Stimulated activated CD4-positive, alpha-beta T cell treated with anti-CD3 and anti-CD28 coated beads, TNF-alpha, amount 100 ng/mL, for 48 hours (primary cell): ENCODE results near the gene AGFG1.
"Not testable (repeated sequence)": the region's sequence is repeated elsewhere in the genome, so short reads cannot be mapped to it uniquely, and the experiment has no call there.

Source experiments
- DNase-seq, 3 donors: peaks; one replicate each; pipeline ENCODE4 v3.0.0-alpha.2; 2020; ENCODE audit warnings: low read depth in 3 of 3

AGFG1 gene

DNA sequence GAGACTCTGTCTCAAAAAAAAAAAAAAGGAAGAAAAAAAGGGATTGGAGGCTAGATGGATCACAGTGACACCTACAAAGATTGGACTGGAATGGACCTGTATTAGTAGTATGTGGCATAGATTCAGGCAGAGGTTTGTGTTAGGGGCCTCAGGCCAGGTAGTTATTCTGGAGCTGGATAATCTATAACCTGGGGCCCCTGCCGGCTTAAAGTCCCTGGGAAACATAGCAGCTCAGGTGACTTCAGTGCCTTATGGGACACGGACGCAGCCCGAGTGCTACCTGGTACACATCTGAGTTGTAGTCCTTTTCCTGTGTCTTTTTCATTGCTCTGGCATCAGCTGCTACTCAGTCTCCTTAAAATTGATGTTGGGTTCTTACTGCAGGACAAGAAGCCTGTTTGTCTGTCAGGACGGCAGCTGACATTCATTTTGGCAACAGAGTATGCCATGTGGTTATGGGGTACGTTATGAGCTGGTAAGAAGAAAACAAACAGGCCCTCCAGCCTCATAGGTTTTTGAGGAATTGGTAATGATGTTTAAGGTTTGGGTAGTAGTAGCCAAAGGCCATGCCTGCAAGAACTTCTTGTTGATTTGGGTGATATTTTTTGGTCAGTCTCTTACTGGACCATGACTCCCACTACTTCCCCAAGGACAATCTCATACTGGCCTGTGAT is 27.8 kb downstream of the AGFG1 start:
- no peak for DNase-seq

DNA sequence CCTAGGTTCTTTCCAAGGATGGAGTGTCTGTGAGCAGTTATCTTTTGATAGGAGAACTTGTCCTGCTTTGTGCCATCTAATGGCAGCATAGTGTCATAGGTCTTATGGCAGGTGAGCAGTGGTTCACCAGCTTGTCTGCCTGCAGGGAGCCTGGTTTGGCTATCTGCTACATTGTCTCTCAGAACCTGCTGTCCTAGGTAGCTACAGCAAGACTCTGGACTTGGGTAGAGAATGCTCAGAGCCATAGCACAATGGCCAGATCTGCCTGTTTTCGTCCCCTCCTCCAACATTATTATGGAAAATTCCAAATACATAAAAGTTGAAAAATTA is 28.3 kb downstream of the AGFG1 start:
- DNase-seq, result no peak

DNA sequence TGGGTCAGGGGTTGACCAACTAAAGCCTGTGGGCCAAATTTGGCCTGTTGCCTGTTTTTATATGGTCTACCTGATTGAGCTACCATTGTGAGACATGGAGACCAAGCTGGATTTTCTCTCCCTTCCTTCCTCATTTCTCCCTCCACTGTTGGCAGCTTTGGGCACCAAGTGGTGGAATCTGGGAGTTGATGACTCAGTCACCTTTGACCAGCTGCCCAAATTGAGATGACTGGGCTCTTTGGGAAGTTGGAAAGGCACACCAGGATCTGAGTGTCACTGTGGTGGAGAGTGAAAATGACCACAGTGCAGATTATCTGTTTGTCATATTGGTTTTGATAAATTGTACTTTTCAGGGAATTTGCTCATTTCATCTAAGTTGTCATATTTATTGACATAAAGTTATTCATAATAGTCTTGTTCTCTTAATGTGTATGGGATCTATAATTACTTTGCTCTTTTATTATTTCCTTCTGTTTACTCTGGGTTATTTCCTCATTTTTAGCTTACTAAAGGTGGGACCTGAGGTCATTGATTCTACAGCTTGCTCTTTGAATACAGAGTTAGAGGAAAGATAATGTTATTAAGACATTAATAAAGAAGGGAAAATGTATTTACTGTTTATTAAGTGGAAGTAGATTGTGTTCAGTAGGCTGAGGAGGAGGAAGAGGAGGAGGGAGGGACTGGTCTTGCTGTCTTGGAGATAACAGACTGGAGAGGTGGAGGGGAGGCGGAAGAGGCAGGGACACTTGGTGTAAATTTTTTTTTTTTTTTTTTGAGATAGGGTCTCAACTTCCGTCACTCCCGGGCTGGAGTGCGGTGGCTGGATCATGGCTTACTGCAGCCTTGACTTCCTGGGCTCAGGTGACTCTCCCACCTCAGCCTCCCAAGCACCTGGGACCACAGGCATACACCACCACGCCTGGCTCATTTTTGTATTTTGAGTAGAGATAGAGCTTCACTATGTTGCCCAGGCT is 31.8 kb downstream of the AGFG1 start:
- no peak for DNase-seq

GRCh38 chr2:227504700-227505099 is 32.7 kb downstream of the AGFG1 start:
- no peak for DNase-seq

GRCh38 chr2:227506456-227506855 is 34.5 kb downstream of the AGFG1 start:
- no peak for DNase-seq

GRCh38 chr2:227507963-227508362 is 36.0 kb downstream of the AGFG1 start:
- DNase-seq, result no peak

DNA sequence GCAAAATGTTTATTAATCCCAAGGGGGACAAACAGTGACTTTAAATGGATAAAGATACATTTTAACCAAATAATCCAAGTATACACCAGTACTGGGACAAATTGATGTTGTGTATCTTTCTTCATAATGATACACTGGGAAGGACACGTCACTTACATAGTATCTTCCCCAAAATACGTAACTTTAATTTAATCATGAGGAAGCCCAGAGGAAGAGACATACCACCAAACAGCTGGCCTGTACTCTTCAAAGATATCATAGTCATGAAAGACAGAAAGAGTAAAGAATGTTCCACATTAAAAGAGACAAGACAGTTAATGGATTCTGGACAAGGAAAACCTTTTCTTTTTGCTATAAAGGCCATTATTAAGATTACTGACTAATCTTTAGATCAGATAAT is 37.1 kb downstream of the AGFG1 start:
- no peak for DNase-seq

GRCh38 chr2:227509824-227510619 is 38.1 kb downstream of the AGFG1 start:
- DNase-seq, result no peak

DNA sequence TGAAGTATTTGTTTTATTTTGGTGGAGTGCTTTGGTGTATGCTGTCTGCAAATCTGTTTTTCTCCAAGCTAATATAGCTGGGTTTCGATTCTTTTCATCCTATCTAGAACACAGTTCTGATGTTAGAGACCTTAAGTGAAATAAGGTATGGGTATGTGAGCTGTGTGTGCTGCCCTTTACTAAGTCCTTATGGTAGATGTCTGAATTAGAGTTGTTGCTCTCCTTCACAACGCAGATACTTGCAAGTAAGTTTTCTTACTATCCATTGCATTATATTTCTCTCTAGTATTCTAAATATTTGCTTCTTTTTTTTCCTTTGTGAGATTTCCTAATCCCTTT is 38.6 kb downstream of the AGFG1 start:
- no peak for DNase-seq

GRCh38 chr2:227511239-227511930 is 39.4 kb downstream of the AGFG1 start:
- no peak for DNase-seq

- no peak for DNase-seq
Observed at GRCh38 chr2:227511955-227512354, 40.0 kb downstream of the AGFG1 start.

DNA sequence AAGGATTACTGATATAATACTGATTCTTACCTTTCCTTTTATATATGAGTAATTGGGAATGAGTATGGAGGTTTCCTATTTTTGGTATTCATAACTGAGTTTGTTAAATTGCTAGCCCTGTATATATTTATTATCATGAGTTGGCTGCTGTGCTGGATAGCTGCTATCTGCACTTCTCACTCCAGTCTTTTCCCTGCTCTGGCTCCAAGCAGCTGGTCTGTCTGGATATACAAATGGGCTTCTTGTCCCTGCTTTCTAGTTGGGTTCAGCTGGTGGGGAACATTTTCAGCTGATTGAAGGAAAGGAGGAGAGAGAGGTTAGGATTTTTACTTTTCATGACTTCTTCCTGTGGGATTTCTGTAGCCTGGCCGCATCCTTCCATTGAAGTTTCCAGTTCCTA is 41.2 kb downstream of the AGFG1 start:
- no peak for DNase-seq

DNA sequence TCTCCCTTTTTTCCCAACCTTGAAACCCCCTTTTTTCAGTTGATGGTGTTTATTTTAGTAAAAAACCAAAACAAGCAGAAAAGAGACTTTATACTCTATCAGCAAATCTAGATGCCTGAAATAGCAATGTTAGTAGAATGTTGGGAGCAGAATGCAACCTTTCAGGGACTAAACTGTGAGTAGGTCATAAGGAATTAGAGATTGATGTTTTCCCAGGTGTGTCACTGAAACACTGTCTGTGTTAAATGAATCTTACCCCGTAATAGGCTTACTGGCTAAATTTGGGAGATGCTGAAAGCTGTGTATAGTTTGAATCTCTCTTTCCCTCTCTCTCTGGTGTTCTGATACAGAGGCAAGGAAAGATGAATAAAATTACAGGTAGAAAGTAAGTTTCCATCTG is 43.8 kb downstream of the AGFG1 start:
- DNase-seq, result no peak

DNA sequence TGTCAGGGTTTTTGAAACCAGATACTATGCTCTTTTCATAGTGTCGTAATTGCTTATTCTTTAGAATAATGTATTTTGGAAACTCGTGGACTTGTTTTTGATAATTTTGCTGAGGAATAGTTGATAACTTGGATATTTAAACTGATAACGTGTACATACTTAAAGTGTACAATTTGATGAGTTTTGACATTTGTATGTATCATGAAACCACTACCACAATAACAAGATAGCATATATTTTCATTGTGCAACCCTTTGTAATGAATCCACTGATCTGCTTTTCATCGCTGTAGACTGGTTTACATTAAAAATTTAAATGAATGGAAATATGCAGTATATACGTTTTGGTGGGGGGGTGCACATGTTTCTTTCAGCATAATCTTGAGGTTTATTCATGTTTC is 45.8 kb downstream of the AGFG1 start:
- no peak for DNase-seq

DNA sequence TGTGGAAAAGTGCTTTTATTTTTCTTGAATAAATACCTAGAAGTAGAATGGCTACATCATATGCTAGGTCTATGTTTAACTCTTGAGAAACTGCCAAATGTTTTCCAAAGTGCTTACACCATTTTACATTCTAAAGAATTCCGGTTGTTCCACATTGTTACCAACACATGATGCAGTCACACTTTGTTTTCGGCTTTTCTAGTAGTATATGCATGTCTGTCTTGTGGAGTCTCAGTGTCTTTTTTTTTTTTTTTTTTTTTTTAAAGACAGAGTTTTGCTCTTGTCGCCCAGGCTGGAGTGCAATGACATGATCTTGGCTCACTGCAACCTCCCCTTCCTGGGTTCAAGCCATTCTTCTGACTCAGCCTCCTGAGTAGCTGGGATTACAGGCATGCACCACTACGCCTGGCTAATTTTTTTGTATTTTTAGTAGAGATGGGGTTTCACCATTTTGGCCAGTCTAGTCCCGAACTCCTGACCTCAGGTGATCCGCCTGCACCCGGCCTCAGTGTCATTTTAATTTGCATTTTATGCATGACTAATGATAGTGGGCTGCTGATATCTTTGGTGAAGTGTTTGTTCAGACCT is 46.4 kb downstream of the AGFG1 start:
- DNase-seq, result not testable (repeated sequence)

GRCh38 chr2:227521178-227521577 is 49.2 kb downstream of the AGFG1 start:
- not testable (repeated sequence) for DNase-seq

DNA sequence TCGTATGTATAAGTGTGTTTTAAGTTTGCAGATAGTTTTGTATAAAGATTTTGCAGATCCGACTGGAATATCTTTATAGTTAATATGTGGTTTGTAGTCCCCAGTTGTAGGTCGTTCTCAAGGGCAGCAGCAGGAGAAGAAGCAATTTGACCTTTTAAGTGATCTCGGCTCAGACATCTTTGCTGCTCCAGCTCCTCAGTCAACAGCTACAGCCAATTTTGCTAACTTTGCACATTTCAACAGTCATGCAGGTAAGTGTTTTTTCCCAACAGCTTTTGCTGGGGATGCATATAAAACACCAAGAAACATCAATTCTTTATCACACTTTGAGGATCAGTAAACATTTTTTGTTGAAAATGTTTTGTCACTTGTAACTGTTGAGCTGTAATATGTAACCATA is 52.7 kb downstream of the AGFG1 start:
- DNase-seq, result no peak

GRCh38 chr2:227527351-227527750 is 55.4 kb downstream of the AGFG1 start:
- no peak for DNase-seq

DNA sequence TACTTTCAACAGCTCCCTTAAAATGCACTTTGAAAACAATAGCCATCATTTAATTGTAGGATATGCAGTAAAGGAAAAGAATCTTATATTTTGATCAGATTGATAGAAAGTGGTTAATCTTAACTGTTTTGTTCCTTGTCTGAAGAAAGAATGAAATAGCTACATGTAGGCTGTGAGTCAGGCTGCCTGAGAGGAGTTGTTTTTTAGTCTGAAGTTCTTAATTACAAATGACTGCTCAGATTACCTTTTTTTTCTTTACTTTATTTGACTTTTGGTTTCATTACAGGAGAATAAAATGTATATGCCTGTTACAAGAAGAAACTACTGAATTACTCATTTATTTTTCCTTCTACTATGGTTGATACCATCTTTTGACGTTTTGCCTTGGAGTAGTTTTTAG is 56.8 kb downstream of the AGFG1 start:
- no peak for DNase-seq

GRCh38 chr2:227529871-227530270 is 57.9 kb downstream of the AGFG1 start:
- no peak for DNase-seq

GRCh38 chr2:227534714-227535113 is 62.8 kb downstream of the AGFG1 start:
- no peak for DNase-seq

DNA sequence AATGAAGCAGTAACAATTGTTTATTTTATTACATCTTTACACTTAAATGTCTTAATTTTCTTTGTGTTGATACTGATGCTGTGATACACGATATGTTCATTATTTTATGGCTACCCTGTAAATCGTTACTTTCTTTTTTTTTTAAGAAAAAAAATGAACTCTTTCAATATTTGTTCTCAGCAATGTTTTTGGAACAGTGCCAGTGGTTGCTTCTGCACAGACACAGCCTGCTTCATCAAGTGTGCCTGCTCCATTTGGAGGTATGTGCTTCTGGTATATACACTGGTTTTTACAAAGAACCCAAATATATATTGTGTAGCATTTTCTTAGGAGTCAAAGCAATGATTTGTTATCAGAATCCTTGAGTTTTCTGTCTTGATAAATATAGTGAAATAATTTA is 64.5 kb downstream of the AGFG1 start:
- DNase-seq, result no peak
